K562 (cell line): ENCODE results near the gene NOL4.

Experiments
- BRD9 ChIP-seq: fragments of 450-650 bp; IDR thresholded peaks from 2 replicates; pipeline ENCODE4 v1.6.1; 2018; ENCODE audit warnings: low read depth; ENCODE audit not compliant: partially characterized antibody
- CTCF ChIP-seq, 3 experiments: IDR thresholded peaks in 2 of 3; conservative IDR thresholded peaks in 1 of 3; 2 replicates each; pipeline ENCODE4 v1.5.1; 2011 to 2012; ENCODE audit warnings: low read length in 3 of 3, mild to moderate bottlenecking in 3 of 3, control low read depth in 2 of 3, improper control_type of control experiment in 1 of 3, inconsistent platforms in 1 of 3, low read depth in 1 of 3, mixed read lengths in 1 of 3, moderate library complexity in 1 of 3; ENCODE audit not compliant: insufficient read depth in 2 of 3
- ERF ChIP-seq: fragments of 450-650 bp; formaldehyde crosslinking; IDR thresholded peaks from 2 replicates; pipeline ENCODE4 v1.4.0; 2020; ENCODE audit warnings: mild to moderate bottlenecking, mixed read lengths
- SIX5 ChIP-seq, 2 experiments: IDR thresholded peaks; 2 replicates each; pipeline ENCODE4 v1.6.1; 2011; ENCODE audit warnings: low read length in 2 of 2, borderline replicate concordance in 1 of 2, low read depth in 1 of 2, mild to moderate bottlenecking in 1 of 2, moderate library complexity in 1 of 2; ENCODE audit not compliant: insufficient read depth in 1 of 2
- SNIP1 ChIP-seq: fragments of 450-650 bp; IDR thresholded peaks from 2 replicates; pipeline ENCODE4 v1.7.1; 2017; ENCODE audit warnings: low read depth, mild to moderate bottlenecking
- ZFX ChIP-seq: sonication (generic); formaldehyde crosslinking; IDR thresholded peaks from 2 replicates; pipeline ENCODE4 v1.8.0; 2022; ENCODE audit warnings: mild to moderate bottlenecking, missing genetic modification reagents, moderate library complexity

- TF ChIP-seq SIX5 (IDR thresholded peaks at IDR 0.05; ENCODE audit: borderline replicate concordance in 1 of 2, insufficient read depth in 1 of 2, low read depth in 1 of 2, low read length in 2 of 2) (no peak), SNIP1 (no peak), ERF (CRISPR knock-in tag) (no peak), CTCF (IDR thresholded peaks at IDR 0.05 in 2 of 3, conservative IDR thresholded peaks at IDR 0.05 in 1 of 3; ENCODE audit: insufficient read depth in 2 of 3, low read depth in 1 of 3, low read length in 3 of 3) (no peak), ZFX (CRISPR knock-in tag) (no peak), BRD9 (no peak)
Measured at GRCh38 chr18:34223893-34224422, 755 bp downstream of the NOL4 start.
